GM19035 (cell line): Measurements from ENCODE around the gene HOXA9.

Experiments
- ATAC-seq: cut with Tn5 transposase; IDR thresholded peaks from one replicate; pipeline ENCODE4 v1.9.1; 2021; ENCODE audit not compliant: unreplicated experiment

Gene HOXA9

GRCh38 chr7:27116031-27116961 lies 49.0 kb downstream of the HOXA9 start:
- ATAC-seq, result no peak

GRCh38 chr7:27115221-27116026 lies 49.9 kb downstream of the HOXA9 start:
- ATAC-seq, result no peak

GRCh38 chr7:27114881-27115220 lies 50.5 kb downstream of the HOXA9 start:
- no peak for ATAC-seq

GRCh38 chr7:27113991-27114769 lies 51.2 kb downstream of the HOXA9 start:
- ATAC-seq, result no peak

- ATAC-seq, result no peak
These were observed 52.1 kb downstream of the HOXA9 start for GRCh38 chr7:27112955-27113949.
